ENCODE results near the gene TLR7. TPM values are rescaled to one million over a fixed set of nuclear protein-coding genes. Genes with fewer than 3 reads are reported as not detected.

Gene TLR7
- total and polyA plus RNA-seq, 2 donors (not counting 3 experiments of a cell fraction or from before 2014, with no cell fraction given) = not detected

DNA sequence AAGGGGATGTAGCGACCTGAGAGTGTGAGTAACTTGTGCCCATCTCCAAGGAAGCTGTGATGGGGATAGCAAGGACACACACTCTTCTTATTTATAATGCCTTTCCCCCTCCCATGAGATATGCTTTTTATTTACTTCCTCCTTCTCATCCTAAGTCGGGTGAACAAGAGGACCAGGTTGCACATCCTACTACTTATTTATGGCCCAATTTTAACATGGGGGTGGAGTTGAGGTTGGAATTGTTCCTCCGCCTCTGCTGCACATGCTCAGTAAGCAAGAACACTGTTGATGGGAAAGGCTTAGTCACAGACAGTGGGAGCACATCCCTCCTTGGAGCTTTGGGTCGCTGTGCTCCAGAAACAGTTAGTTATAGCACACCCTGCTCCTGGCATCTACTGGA lies 24.3 kb downstream of the TLR7 start:
- no peaks in the 10 kb centered on the region for H4K20me1 ChIP-seq (replicated peaks; ENCODE audit: control insufficient read depth, extremely low read depth, insufficient read depth, low read length)
- BruUV-seq (replicated peaks) = no TSS peak
- no peaks in the 10 kb centered on the region for H3K27me3 ChIP-seq (ENCODE audit: control insufficient read depth in 2 of 2, insufficient read depth in 2 of 2, low read length in 2 of 2)
- H3K79me2 ChIP-seq (ENCODE audit: control insufficient read depth, insufficient read depth, low read length) = no peaks in the 10 kb centered on the region
- no peaks in the 10 kb centered on the region for H3K9me3 ChIP-seq (replicated peaks; ENCODE audit: control insufficient read depth, insufficient read depth, low read length)
- ChIA-PET CTCF (interaction anchor here (2.4 kb wide), 1 partner anchor 77 kb away, joined by 9 read pairs; no protein-coding TSS in a partner anchor), POLR2A (no interaction called here)
- H3K4me2 ChIP-seq (ENCODE audit: insufficient read depth, low read length) = no peak overlapping the region
- H3K4me3 ChIP-seq (replicated peaks in 1 of 3; ENCODE audit: insufficient read depth in 1 of 3, low read depth in 1 of 3, low read length in 3 of 3) = no peak overlapping the region
- no peaks in the 10 kb centered on the region for H3K9me1 ChIP-seq (replicated peaks; ENCODE audit: control insufficient read depth, extremely low read depth, insufficient read depth, low read length)
- H3K4me1 ChIP-seq (ENCODE audit: control insufficient read depth, extremely low read depth, insufficient read depth, low read length) = peaks cover 2% of the 10 kb centered on the region
- no peak overlapping the region for H2AFZ ChIP-seq (ENCODE audit: low read depth, low read length)
- intact Hi-C loops (cut with micrococcal nuclease) (no loop called here), dilution Hi-C loops (cut with MboI; ENCODE audit: extremely low pct_ligation_motif_present, low sequenced_read_pairs) (no loop called here)
- FAIRE-seq = no peak
- no peak for DNase-seq (ENCODE audit: low read depth, low spot score)
- H3K9ac ChIP-seq (replicated peaks; ENCODE audit: extremely low read depth, insufficient read depth, low read length) = no peak overlapping the region
- H3K27ac ChIP-seq (ENCODE audit: insufficient read depth, low read depth, low read length) = no peak overlapping the region
- no peaks in the 10 kb centered on the region for H3K36me3 ChIP-seq (ENCODE audit: control insufficient read depth in 2 of 2, extremely low read depth in 1 of 2, insufficient read depth in 2 of 2, low read length in 2 of 2)
- no peak for TF ChIP-seq POLR2AphosphoS5 (IDR thresholded peaks at IDR 0.05; ENCODE audit: insufficient read depth, low read depth, low read length)
- no peak for TF ChIP-seq POLR2A (IDR thresholded peaks at IDR 0.05; ENCODE audit: low read depth, low read length)
- TF ChIP-seq JUN (IDR thresholded peaks at IDR 0.05; ENCODE audit: borderline replicate concordance, insufficient read depth, insufficient read length, low read depth) = no peak
- no peak for TF ChIP-seq EZH2 (IDR thresholded peaks at IDR 0.05; ENCODE audit: borderline replicate concordance, low read depth, low read length, severe bottlenecking)
- TF ChIP-seq GATA2 (IDR thresholded peaks at IDR 0.05; ENCODE audit: insufficient read depth, insufficient read length, low read depth, low read length) = no peak
- TF ChIP-seq, protein P1, sequence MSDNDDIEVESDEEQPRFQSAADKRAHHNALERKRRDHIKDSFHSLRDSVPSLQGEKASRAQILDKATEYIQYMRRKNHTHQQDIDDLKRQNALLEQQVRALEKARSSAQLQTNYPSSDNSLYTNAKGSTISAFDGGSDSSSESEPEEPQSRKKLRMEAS (IDR thresholded peaks at IDR 0.05; ENCODE audit: insufficient read depth, insufficient read length) = no peak
- no peak for TF ChIP-seq MYC (IDR thresholded peaks at IDR 0.05; ENCODE audit: low read depth, low read length)
- TF ChIP-seq, protein P2, sequence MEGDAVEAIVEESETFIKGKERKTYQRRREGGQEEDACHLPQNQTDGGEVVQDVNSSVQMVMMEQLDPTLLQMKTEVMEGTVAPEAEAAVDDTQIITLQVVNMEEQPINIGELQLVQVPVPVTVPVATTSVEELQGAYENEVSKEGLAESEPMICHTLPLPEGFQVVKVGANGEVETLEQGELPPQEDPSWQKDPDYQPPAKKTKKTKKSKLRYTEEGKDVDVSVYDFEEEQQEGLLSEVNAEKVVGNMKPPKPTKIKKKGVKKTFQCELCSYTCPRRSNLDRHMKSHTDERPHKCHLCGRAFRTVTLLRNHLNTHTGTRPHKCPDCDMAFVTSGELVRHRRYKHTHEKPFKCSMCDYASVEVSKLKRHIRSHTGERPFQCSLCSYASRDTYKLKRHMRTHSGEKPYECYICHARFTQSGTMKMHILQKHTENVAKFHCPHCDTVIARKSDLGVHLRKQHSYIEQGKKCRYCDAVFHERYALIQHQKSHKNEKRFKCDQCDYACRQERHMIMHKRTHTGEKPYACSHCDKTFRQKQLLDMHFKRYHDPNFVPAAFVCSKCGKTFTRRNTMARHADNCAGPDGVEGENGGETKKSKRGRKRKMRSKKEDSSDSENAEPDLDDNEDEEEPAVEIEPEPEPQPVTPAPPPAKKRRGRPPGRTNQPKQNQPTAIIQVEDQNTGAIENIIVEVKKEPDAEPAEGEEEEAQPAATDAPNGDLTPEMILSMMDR (IDR thresholded peaks at IDR 0.05; ENCODE audit: extremely low read depth in 1 of 2, insufficient read depth in 1 of 2, low read depth in 1 of 2, low read length in 2 of 2) = no peak
- no peak for TF ChIP-seq FOS (IDR thresholded peaks at IDR 0.05; ENCODE audit: borderline replicate concordance, insufficient read depth, low read length)

Measured in endothelial cell of umbilical vein (primary cell).